NCI-H460 (cell line): Measurements from ENCODE around the gene RING1. TPM values are rescaled to one million over a fixed set of nuclear protein-coding genes. Genes with fewer than 3 reads are reported as not detected.

Experiments used
- DNase-seq: peaks from one replicate; pipeline ENCODE4 v3.0.0-alpha.2; 2016; ENCODE audit warnings: low read depth; ENCODE audit errors: extremely low read depth
- small RNA-seq, 2 experiments: library from RNA; depleted of rRNA; stranded (forward); fragments of <200 nt; gene quantifications; one replicate each; pipeline ENCODE3, GENCODE V24; 2014
- total RNA-seq: library from RNA; depleted of rRNA; stranded (reverse); fragments of >200 nt; shearing (Covaris generic); gene quantifications from 2 replicates; pipeline ENCODE4 v1.2.3, GENCODE V29; 2014; rRNA removed

Gene RING1
- total RNA-seq, 1 experiment from 2014 or later: 8.7 TPM

GRCh38 chr6:33237741-33238140, 29.4 kb downstream of the RING1 start:
- DNase-seq: no peak

GRCh38 chr6:33241968-33242367, 33.7 kb downstream of the RING1 start:
- no peak for DNase-seq

- no peak for DNase-seq
Measured at GRCh38 chr6:33243476-33243875, 35.2 kb downstream of the RING1 start.

GRCh38 chr6:33247977-33248642, 39.8 kb downstream of the RING1 start:
- peak; percentile 80 for DNase-seq

- DNase-seq: no peak
Measured at GRCh38 chr6:33248643-33248931, 40.3 kb downstream of the RING1 start.

- DNase-seq: peak; percentile 97
Measured at GRCh38 chr6:33248932-33249731, 40.8 kb downstream of the RING1 start.

GRCh38 chr6:33249732-33250630, 41.7 kb downstream of the RING1 start:
- DNase-seq: no peak

- DNase-seq: no peak
Measured at GRCh38 chr6:33250731-33251130, 42.4 kb downstream of the RING1 start.

GRCh38 chr6:33251395-33252012, 43.2 kb downstream of the RING1 start:
- DNase-seq: no peak

- DNase-seq: no peak
Measured at GRCh38 chr6:33252759-33253158, 44.5 kb downstream of the RING1 start.

GRCh38 chr6:33254591-33254990, 46.3 kb downstream of the RING1 start:
- DNase-seq: no peak

GRCh38 chr6:33259032-33259431, 50.7 kb downstream of the RING1 start:
- DNase-seq: no peak

Small RNAs within 50 kb of the gene (small RNA-seq; reads per million reads assigned to genes)
- 0.12 to 1.5 reads per million in 2 experiments for gene MIR219A1
- 0 to 0.65 reads per million in 2 experiments for gene RNY4P10

Other genes with a start within 250 kb of the RING1 start
- gene BRD2, start 239.9 kb upstream of the RING1 start, total RNA-seq: 132 and 133 TPM in 2 replicates
- not detected in 2 replicates for gene HLA-DOA, start 198.9 kb upstream of the RING1 start, total RNA-seq
- gene HLA-DPA1, start 134.9 kb upstream of the RING1 start, total RNA-seq: not detected in 2 replicates
- not detected in 2 replicates for gene HLA-DPB1, start 132.5 kb upstream of the RING1 start, total RNA-seq
- gene COL11A2, start 16.0 kb upstream of the RING1 start, total RNA-seq: 0.05 TPM in 1 of 2 replicates, not detected in the other
- gene RXRB, start 7.8 kb upstream of the RING1 start, total RNA-seq: 13.7 and 14.0 TPM in 2 replicates
- 37.8 and 44.8 TPM in 2 replicates for gene SLC39A7, start 7.6 kb upstream of the RING1 start, total RNA-seq
- gene HSD17B8, start 3.8 kb upstream of the RING1 start, total RNA-seq: 10.3 and 12.5 TPM in 2 replicates
- 36.0 and 39.7 TPM in 2 replicates for gene VPS52, start 63.4 kb downstream of the RING1 start, total RNA-seq
- gene RPS18, start 63.6 kb downstream of the RING1 start, total RNA-seq: 4,945 and 5,414 TPM in 2 replicates
- 0.69 and 1.8 TPM in 2 replicates for gene B3GALT4, start 68.6 kb downstream of the RING1 start, total RNA-seq
- gene WDR46, start 80.7 kb downstream of the RING1 start, total RNA-seq: 28.8 and 29.4 TPM in 2 replicates
- gene PFDN6, start 81.1 kb downstream of the RING1 start, total RNA-seq: 61.7 and 69.2 TPM in 2 replicates
- gene RGL2, start 90.4 kb downstream of the RING1 start, total RNA-seq: 16.0 and 16.9 TPM in 2 replicates
- gene TAPBP, start 105.6 kb downstream of the RING1 start, total RNA-seq: 45.3 and 58.5 TPM in 2 replicates
- gene ZBTB22, start 109.2 kb downstream of the RING1 start, total RNA-seq: 8.6 and 8.7 TPM in 2 replicates
- 22.3 and 23.9 TPM in 2 replicates for gene DAXX, start 114.5 kb downstream of the RING1 start, total RNA-seq
- 14.7 and 16.9 TPM in 2 replicates for gene KIFC1, start 183.3 kb downstream of the RING1 start, total RNA-seq
- gene PHF1, start 202.5 kb downstream of the RING1 start, total RNA-seq: 15.9 and 18.8 TPM in 2 replicates
- 132 and 160 TPM in 2 replicates for gene CUTA, start 209.6 kb downstream of the RING1 start, total RNA-seq
- gene SYNGAP1, start 211.6 kb downstream of the RING1 start, total RNA-seq: 1.2 TPM in 2 replicates
- 5.2 and 6.4 TPM in 2 replicates for gene ZBTB9, start 246.1 kb downstream of the RING1 start, total RNA-seq